Karpas-422 (cell line): ENCODE measurements around the gene HIF3A. TPM values are rescaled to one million over a fixed set of nuclear protein-coding genes. Genes with fewer than 3 reads are reported as not detected.
A peak's percentile ranks its signal among the peaks of the same experiment; 100 is the strongest.

Experiments used
- DNase-seq: peaks from one replicate; pipeline ENCODE4 v3.0.0-alpha.2; 2015
- H2AFZ ChIP-seq: fragments of 200-600 bp; sonication (generic); 2 replicates; pipeline ENCODE4 v1.6.1; 2014; ENCODE audit warnings: antibody characterized with exemption, low read length, mixed read lengths
- H3K27ac ChIP-seq: fragments of 200-600 bp; sonication (generic); 2 replicates; pipeline ENCODE4 v1.5.1; 2014; ENCODE audit warnings: mild to moderate bottlenecking, low read length, moderate library complexity
- H3K27me3 ChIP-seq: fragments of 200-600 bp; sonication (generic); 2 replicates; pipeline ENCODE4 v1.6.1; 2014; ENCODE audit warnings: low read length, mixed read lengths
- H3K36me3 ChIP-seq: fragments of 200-600 bp; sonication (generic); 2 replicates; pipeline ENCODE4 v1.6.1; 2014; ENCODE audit warnings: low read length, mixed read lengths; ENCODE audit not compliant: insufficient read depth
- H3K4me1 ChIP-seq: fragments of 200-600 bp; sonication (generic); 2 replicates; pipeline ENCODE4 v1.6.1; 2014; ENCODE audit warnings: mild to moderate bottlenecking, low read length, mixed read lengths
- H3K4me2 ChIP-seq: fragments of 200-600 bp; sonication (generic); 2 replicates; pipeline ENCODE4 v1.6.1; 2014; ENCODE audit warnings: low read length, low read depth, mild to moderate bottlenecking; ENCODE audit not compliant: poor library complexity, severe bottlenecking
- H3K4me3 ChIP-seq: fragments of 200-600 bp; sonication (generic); 2 replicates; pipeline ENCODE4 v1.5.1; 2014; ENCODE audit warnings: mild to moderate bottlenecking, antibody characterized with exemption, low read length, mixed read lengths
- H3K79me2 ChIP-seq: fragments of 200-600 bp; sonication (generic); 2 replicates; pipeline ENCODE4 v1.6.1; 2014; ENCODE audit warnings: mild to moderate bottlenecking, low read length, mixed read lengths
- H3K9ac ChIP-seq: fragments of 200-600 bp; sonication (generic); 2 replicates; pipeline ENCODE4 v1.6.0; 2014; ENCODE audit warnings: low read length
- H3K9me2 ChIP-seq: fragments of 200-600 bp; sonication (generic), shearing (Covaris generic); replicated peaks from 2 replicates; pipeline ENCODE4 v1.6.0; 2014; ENCODE audit warnings: mild to moderate bottlenecking, low read length, moderate library complexity; ENCODE audit not compliant: insufficient read depth
- H3K9me3 ChIP-seq: fragments of 300-700, 200-600 bp; sonication (generic); 2 replicates; pipeline ENCODE4 v1.6.1; 2014; ENCODE audit warnings: low read length, mixed read lengths
- H4K20me1 ChIP-seq: fragments of 200-600 bp; sonication (generic); 2 replicates; pipeline ENCODE4 v1.6.1; 2014; ENCODE audit warnings: mild to moderate bottlenecking, antibody characterized with exemption, low read length, low read depth; ENCODE audit not compliant: insufficient read depth
- total RNA-seq: library from RNA; depleted of rRNA; stranded (reverse); fragments of >200 nt; shearing (Covaris generic); gene quantifications from 2 replicates; pipeline ENCODE4 v1.2.3, GENCODE V29; 2014; ENCODE audit warnings: low replicate concordance

Gene HIF3A
- total RNA-seq, 1 experiment from 2014 or later, result not detected

DNA sequence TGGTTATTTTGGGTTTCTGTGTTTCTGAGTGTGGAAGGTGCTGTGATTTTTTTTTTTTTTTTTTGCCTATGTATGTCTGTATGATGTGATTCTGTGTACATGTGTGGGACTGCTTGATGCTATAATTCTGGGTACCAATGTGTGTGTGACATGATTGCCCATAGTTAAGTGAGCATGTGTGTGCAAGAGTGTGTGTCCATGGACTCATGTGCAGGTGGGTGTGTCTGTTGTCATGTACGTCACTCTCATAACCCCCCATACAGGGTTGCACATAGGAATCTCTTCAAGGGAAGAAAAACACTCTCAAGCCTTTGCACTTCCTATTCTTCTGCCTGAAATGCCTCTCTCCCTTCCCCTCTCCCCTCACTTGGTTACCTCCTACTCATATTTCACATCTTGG lies 47.5 kb downstream of the HIF3A start:
- H3K27ac ChIP-seq, result no peak overlapping the region
- H3K9me2 ChIP-seq, result no peaks in the 10 kb centered on the region
- H3K9ac ChIP-seq, result no peak overlapping the region
- no peak overlapping the region for H2AFZ ChIP-seq
- H3K36me3 ChIP-seq, result peaks cover 3% of the 10 kb centered on the region; the same call in 1 of the 2 replicates
- no peaks in the 10 kb centered on the region for H3K9me3 ChIP-seq
- peaks cover 13% of the 10 kb centered on the region for H4K20me1 ChIP-seq
- H3K79me2 ChIP-seq, result peaks cover 24% of the 10 kb centered on the region
- H3K27me3 ChIP-seq, result no peaks in the 10 kb centered on the region
- H3K4me2 ChIP-seq, result no peak overlapping the region
- no peak overlapping the region for H3K4me3 ChIP-seq
- peaks cover 24% of the 10 kb centered on the region for H3K4me1 ChIP-seq
- no peak for DNase-seq

DNA sequence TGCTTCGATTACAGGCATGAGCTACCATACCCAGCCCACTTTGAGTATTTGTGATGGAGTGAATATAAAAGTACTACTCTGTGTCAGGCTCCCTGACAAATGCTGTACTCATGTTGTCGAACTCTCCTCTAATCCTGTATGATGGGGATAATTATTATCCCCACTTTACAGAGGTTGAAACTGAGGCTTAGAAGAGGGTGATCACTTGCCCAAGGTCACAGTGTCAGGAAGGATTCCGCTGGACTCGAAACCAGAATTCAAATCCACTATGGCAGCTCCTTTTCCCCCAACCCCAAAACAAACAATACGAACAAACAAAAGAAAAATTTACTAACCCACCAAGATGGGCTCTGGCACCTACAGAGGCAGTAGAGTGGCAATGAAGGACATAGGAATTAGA lies 48.3 kb downstream of the HIF3A start:
- no peak for DNase-seq
- Histone ChIP-seq H3K4me3 (no peak overlapping the region), H3K36me3 (peaks cover 3% of the 10 kb centered on the region; the same call in 1 of the 2 replicates), H3K9me3 (no peaks in the 10 kb centered on the region), H3K9ac (no peak overlapping the region), H3K27me3 (no peaks in the 10 kb centered on the region), H2AFZ (no peak overlapping the region), H3K4me2 (no peak overlapping the region), H3K79me2 (peaks cover 32% of the 10 kb centered on the region), H3K9me2 (no peaks in the 10 kb centered on the region), H4K20me1 (peaks cover 18% of the 10 kb centered on the region), H3K27ac (no peak overlapping the region), H3K4me1 (peaks cover 32% of the 10 kb centered on the region)

DNA sequence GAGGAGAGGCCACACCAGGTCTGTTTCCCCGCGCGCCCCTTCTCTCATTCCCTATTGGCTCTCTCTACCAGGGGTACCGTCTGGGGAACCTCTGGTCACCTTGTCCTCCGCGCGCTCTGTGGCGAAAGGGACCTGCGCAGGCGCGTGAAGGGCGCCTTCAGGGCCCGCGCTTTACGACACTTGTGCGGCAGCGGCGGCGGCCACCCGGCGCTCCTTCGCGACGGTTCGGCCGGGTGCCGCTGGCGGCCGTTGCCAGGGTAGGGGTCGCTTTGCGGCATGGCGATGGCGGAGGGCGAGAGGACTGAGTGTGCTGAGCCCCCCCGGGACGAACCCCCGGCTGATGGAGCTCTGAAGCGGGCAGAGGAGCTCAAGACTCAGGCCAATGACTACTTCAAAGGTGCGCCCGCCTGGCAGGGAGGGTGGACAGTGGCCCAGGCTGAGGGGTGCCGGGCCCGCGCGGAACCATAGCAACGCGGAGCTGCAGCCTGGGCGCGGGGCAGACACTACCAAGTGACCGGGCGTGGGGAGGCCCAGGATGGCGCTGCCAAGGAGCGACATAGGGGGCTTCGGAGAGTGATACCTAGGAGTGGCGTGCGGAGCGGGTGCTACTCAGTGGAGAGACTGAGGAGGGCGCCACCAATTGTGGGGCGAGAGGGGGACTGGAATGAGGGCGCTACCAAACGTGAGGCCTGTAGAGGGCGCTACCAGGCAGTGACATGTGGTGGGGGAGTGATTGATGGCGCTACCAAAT lies 50.2 kb downstream of the HIF3A start, which contains the start of gene PPP5C:
Gene PPP5C, plus strand, starts transcription at position 267 of the 751 bp plus-strand sequence. Its CDS starts 10 bp downstream, at position 277.
- Histone ChIP-seq H3K4me2 (peak within 1 kb of the TSS; percentile 79), H4K20me1 (peaks cover 20% of the 10 kb centered on the region), H3K36me3 (peaks cover 5% of the 10 kb centered on the region), H2AFZ (peak within 1 kb of the TSS; percentile 99), H3K9me2 (no peaks in the 10 kb centered on the region), H3K4me3 (peak within 1 kb of the TSS; percentile 99), H3K9ac (peak within 1 kb of the TSS; percentile 99), H3K4me1 (peaks cover 47% of the 10 kb centered on the region), H3K27me3 (no peaks in the 10 kb centered on the region), H3K79me2 (peaks cover 50% of the 10 kb centered on the region), H3K9me3 (no peaks in the 10 kb centered on the region), H3K27ac (peak within 1 kb of the TSS; percentile 71)
- DNase-seq, result peak; percentile 97

DNA sequence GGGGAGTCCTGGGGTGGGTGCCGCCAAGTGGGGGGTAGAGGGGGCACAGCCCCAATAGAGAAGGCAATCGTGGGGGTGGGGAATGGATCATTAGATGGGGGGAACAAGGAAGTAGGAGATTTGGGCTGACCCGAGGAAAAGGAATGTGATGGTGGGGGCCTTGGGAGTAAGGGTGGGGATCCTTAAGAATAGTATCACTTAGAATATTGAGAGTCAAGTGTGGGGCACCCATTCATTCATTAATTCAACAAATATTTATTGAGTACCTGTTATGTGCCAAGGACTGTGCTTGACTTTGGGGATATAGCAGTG lies 50.7 kb downstream of the HIF3A start:
- Histone ChIP-seq H3K4me1 (peaks cover 47% of the 10 kb centered on the region), H3K9ac (peak overlapping the region; percentile 99), H3K9me2 (no peaks in the 10 kb centered on the region), H3K36me3 (peaks cover 7% of the 10 kb centered on the region), H3K27ac (no peak overlapping the region), H3K27me3 (no peaks in the 10 kb centered on the region), H2AFZ (no peak overlapping the region), H3K79me2 (peaks cover 55% of the 10 kb centered on the region), H3K4me3 (peak overlapping the region; percentile 99), H3K4me2 (peak overlapping the region; percentile 79), H4K20me1 (peaks cover 22% of the 10 kb centered on the region), H3K9me3 (no peaks in the 10 kb centered on the region)
- DNase-seq, result no peak

DNA sequence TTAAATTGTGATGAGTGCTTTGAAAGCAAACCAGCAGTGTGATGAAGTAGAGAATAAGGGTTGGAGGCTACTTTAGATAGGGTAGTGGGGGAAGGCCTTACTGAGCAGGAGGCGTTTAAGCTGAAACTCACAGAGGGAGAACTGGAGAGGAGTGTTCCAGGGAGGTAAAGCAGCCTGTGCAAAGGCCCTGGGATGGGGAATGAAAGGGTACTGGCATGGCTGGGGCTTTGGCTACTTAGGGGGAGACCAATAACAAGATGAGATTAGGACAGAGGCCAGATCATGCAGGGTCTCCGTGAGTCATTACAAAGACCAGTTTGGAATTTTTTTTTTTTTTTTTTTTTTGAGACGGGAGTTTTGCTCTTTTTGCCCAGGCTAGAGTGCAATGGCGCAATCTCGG lies 51.1 kb downstream of the HIF3A start:
- Histone ChIP-seq H3K9me3 (no peaks in the 10 kb centered on the region), H3K4me2 (peak overlapping the region; percentile 79), H3K36me3 (peaks cover 7% of the 10 kb centered on the region), H3K79me2 (peaks cover 58% of the 10 kb centered on the region), H3K9ac (peak overlapping the region; percentile 99), H2AFZ (no peak overlapping the region), H3K9me2 (no peaks in the 10 kb centered on the region), H3K4me3 (peak overlapping the region; percentile 99), H3K27me3 (no peaks in the 10 kb centered on the region), H4K20me1 (peaks cover 22% of the 10 kb centered on the region), H3K27ac (no peak overlapping the region), H3K4me1 (peaks cover 47% of the 10 kb centered on the region)
- peak; percentile 44 for DNase-seq

DNA sequence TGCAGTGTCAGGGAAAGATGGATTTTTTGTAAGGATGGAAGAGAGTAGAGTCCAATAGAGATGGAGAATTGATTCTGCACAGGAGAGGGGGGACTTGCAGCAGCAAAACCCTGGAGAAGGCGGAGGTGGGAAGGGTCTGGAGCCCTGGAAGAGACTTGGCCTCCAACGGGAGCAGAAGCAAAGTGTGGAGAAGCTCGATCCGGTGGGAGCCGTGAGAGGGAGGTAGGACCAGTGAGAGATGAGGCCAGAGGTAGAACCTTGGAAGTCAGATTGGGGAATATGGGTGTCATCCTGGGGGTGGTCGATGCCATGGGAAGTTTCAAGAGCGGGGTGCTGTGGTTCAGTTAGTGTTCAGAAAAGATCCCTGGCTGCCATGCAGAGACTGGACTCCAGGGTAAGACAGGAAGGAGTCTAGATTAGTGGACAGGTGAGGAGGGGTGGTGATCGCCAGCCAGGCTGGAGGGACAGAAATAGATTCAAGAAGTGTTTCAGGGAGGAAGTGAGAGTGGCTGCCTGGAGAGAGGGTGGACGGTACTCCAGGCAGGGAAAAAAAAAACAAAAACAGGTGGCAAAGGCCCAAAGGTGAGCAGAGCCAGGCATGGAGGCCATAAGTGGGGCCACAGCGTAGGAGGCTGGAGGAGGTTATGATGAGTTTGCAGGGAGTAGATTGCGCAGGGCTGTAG lies 52.6 kb downstream of the HIF3A start:
- peaks cover 22% of the 10 kb centered on the region for H4K20me1 ChIP-seq
- peaks cover 13% of the 10 kb centered on the region for H3K36me3 ChIP-seq
- peaks cover 70% of the 10 kb centered on the region for H3K79me2 ChIP-seq
- H2AFZ ChIP-seq, result no peak overlapping the region
- no peaks in the 10 kb centered on the region for H3K9me3 ChIP-seq
- peak overlapping the region; percentile 61 for H3K9ac ChIP-seq
- H3K4me1 ChIP-seq, result peaks cover 47% of the 10 kb centered on the region
- H3K27me3 ChIP-seq, result no peaks in the 10 kb centered on the region
- peak overlapping the region; percentile 99 for H3K4me3 ChIP-seq
- H3K4me2 ChIP-seq, result peak overlapping the region; percentile 79
- H3K27ac ChIP-seq, result peak overlapping the region; percentile 43
- no peaks in the 10 kb centered on the region for H3K9me2 ChIP-seq
- peak; percentile 54 for DNase-seq

DNA sequence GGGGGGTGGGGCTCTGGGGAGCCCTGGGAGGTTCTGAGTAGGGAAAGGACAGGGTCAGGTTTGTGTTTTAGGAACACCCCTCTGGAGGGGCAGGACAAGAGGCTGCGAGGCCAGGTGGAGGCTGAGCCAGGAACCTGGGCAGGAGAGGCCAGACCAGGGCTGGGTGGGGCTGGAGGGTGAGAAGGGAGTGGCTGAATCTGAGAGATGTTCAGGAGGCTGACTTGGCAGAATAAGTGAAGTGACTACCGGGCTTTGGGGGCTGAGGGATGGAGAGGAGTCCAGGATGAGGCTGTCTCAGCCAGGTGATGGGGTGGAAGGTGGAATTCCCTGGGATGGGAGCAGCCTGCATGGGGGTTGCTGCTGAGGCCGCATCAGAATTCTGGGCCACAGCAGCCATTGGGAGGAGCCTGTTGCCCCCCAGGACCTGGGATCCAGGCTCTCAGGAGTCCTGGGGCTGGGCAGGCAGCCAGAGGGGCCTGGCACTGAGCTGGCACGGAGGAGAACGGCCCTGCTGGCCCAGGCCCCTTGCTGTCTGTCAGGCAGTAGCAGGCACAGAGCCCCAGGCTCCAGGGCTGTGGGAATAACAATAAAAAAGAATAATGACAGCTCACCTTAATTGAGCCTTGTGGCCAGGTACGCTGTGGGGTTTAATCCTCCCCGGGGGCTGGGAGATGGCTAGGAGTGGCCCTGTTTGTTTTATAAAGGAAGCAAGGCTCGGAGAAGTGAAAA lies 53.4 kb downstream of the HIF3A start:
- peaks cover 75% of the 10 kb centered on the region for H3K79me2 ChIP-seq
- no peak for DNase-seq
- H3K9me2 ChIP-seq, result no peaks in the 10 kb centered on the region
- H3K27ac ChIP-seq, result peak overlapping the region; percentile 43
- H4K20me1 ChIP-seq, result peaks cover 22% of the 10 kb centered on the region
- H3K4me1 ChIP-seq, result peaks cover 47% of the 10 kb centered on the region
- no peaks in the 10 kb centered on the region for H3K27me3 ChIP-seq
- peak overlapping the region; percentile 99 for H3K4me3 ChIP-seq
- H3K9ac ChIP-seq, result peak overlapping the region; percentile 61
- H3K36me3 ChIP-seq, result peaks cover 16% of the 10 kb centered on the region
- no peaks in the 10 kb centered on the region for H3K9me3 ChIP-seq
- peak overlapping the region; percentile 79 for H3K4me2 ChIP-seq
- no peak overlapping the region for H2AFZ ChIP-seq

DNA sequence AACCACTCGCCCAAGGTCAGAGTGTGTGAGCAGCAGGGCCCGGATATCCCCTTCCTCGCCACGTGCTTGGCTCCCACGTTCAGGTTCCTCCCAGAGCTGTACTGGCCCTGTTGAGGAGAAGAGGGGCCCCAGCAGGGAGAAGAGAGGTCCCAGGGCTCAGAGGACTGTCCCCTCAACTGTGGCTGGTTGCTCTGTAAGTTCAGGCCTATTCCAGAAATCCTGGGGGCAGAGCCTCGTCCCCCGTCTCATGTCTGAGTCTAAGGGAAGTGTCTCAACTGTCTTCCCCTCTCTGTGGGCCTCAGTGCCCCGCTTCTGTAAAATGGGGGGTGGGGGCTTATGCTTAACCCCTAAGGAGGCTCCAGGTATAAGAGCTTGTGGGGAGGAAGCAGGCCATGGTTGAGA lies 53.9 kb downstream of the HIF3A start:
- Histone ChIP-seq H3K79me2 (peaks cover 77% of the 10 kb centered on the region), H3K9ac (peak overlapping the region; percentile 61)

More for the DNA sequence above, 53.9 kb downstream of the HIF3A start:
- peaks cover 22% of the 10 kb centered on the region for H4K20me1 ChIP-seq
- no peaks in the 10 kb centered on the region for H3K27me3 ChIP-seq
- DNase-seq, result no peak
- H3K9me3 ChIP-seq, result no peaks in the 10 kb centered on the region
- H3K9me2 ChIP-seq, result no peaks in the 10 kb centered on the region
- H3K4me1 ChIP-seq, result peaks cover 47% of the 10 kb centered on the region
- no peak overlapping the region for H2AFZ ChIP-seq
- H3K4me3 ChIP-seq, result peak overlapping the region; percentile 99; the same call in 1 of the 2 replicates
- H3K36me3 ChIP-seq, result peaks cover 16% of the 10 kb centered on the region
- H3K4me2 ChIP-seq, result peak overlapping the region; percentile 79
- H3K27ac ChIP-seq, result peak overlapping the region; percentile 43
